ENCODE results near the gene RIBC2.

DNA sequence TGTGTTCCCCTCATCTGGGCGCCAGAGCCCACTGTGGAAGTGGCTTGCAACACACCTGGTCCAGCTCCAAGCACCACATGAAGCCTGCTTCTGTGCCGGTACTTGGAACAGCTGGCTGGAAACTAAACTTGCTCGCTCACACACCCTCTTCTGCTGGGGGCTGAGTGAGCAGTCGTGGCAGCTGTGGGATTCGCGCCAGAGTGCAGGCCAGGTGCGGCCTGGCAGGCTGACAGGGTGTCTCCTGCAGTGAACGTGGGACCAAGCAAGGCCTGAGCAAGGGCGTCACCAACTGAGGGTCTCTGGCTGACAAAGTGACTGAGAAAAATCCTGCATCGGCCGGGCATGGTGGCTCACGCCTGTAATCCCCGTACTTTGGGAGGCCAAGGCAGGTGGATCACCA, 15.3 kb upstream of the RIBC2 start:
- TF ChIP-seq, protein P1, sequence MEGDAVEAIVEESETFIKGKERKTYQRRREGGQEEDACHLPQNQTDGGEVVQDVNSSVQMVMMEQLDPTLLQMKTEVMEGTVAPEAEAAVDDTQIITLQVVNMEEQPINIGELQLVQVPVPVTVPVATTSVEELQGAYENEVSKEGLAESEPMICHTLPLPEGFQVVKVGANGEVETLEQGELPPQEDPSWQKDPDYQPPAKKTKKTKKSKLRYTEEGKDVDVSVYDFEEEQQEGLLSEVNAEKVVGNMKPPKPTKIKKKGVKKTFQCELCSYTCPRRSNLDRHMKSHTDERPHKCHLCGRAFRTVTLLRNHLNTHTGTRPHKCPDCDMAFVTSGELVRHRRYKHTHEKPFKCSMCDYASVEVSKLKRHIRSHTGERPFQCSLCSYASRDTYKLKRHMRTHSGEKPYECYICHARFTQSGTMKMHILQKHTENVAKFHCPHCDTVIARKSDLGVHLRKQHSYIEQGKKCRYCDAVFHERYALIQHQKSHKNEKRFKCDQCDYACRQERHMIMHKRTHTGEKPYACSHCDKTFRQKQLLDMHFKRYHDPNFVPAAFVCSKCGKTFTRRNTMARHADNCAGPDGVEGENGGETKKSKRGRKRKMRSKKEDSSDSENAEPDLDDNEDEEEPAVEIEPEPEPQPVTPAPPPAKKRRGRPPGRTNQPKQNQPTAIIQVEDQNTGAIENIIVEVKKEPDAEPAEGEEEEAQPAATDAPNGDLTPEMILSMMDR (IDR thresholded peaks at IDR 0.05): no peak
- no peak for TF ChIP-seq RAD21 (conservative IDR thresholded peaks at IDR 0.05 in 1 of 2, IDR thresholded peaks at IDR 0.05 in 1 of 2)
- TF ChIP-seq USF2 (IDR thresholded peaks at IDR 0.05): no peak
- TF ChIP-seq POLR2A (IDR thresholded peaks at IDR 0.05; ENCODE audit: low read length): no peak
- no peak for TF ChIP-seq HEYL (CRISPR knock-in tag; IDR thresholded peaks at IDR 0.05)
- no peak for TF ChIP-seq CHD4 (IDR thresholded peaks at IDR 0.05; ENCODE audit: borderline replicate concordance)
